Ramos (cell line): ENCODE measurements around the gene MARCHF10.

Source experiments
- in situ Hi-C: fragments of 300-500 bp; cut with MboI; formaldehyde crosslinking; loops from one replicate; pipeline ENCODE4 v1.14.3; 2022; ENCODE audit warnings: low sequenced_read_pairs; ENCODE audit not compliant: unreplicated experiment

MARCHF10 gene

DNA sequence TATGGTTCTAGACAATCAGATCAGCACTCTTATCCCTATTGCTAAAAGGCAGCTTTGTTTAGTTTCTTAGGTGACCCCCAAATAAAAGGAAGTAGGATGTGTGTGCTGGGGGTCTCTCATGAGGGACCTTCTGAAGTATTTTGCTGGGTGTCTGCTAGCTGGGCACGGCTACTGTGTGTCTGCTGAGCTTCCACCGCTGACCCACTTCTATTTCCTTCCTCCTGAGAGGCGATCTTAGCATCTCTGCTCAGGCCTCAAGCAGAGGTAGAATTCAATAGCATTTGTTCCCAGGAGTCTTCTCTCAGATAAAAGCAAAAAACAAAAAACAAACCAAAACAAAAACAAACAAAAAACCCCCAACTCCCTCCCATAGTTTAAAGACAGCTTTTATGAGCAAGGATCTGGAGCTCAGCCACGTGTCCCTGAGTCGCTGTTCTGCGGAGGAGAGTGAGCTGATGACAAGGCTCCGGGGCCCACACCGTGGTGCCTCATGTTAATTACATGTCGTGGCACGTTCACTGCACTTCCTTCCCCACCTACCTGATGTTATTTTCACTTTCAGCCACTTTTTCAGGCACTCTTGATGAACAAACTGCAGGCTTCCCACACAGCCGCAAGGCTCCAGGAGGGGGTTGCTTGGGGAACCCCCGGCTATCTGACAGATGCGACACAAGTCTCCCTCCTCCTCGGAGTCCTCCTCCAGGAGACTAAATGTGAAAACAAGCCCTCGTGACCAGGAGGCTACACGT is 83.5 kb downstream of the MARCHF10 start:
- in situ Hi-C loops = loop anchor here (25.0 kb wide), 1 partner anchor 238 kb away; the partner anchor contains the start of gene TANC2

DNA sequence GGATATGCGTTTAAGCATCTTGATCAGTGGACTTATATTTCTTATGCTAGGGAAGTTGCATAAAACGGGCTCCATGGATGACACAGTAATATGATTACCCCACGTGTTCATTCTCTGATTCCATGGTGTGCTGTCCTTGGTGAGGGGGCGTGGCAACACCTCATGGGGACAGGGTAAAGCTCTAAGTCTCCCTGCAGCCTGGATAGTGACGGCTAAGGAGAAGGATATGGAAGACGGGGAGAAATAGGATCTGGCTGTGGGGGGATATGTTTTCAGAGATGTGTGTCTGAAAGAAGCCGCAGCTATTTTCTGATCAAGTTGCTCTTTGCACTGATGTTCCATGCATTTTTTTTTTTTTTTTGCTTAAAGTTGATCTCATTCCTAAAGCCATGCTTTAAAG is 84.3 kb downstream of the MARCHF10 start:
- in situ Hi-C loops = loop anchor here (25.0 kb wide), 1 partner anchor 238 kb away; the partner anchor contains the start of gene TANC2

- in situ Hi-C loops = loop anchor here (25.0 kb wide), 1 partner anchor 240 kb away; the partner anchor contains the start of gene TANC2
Measured at GRCh38 chr17:62722625-62723024, 85.5 kb downstream of the MARCHF10 start.

DNA sequence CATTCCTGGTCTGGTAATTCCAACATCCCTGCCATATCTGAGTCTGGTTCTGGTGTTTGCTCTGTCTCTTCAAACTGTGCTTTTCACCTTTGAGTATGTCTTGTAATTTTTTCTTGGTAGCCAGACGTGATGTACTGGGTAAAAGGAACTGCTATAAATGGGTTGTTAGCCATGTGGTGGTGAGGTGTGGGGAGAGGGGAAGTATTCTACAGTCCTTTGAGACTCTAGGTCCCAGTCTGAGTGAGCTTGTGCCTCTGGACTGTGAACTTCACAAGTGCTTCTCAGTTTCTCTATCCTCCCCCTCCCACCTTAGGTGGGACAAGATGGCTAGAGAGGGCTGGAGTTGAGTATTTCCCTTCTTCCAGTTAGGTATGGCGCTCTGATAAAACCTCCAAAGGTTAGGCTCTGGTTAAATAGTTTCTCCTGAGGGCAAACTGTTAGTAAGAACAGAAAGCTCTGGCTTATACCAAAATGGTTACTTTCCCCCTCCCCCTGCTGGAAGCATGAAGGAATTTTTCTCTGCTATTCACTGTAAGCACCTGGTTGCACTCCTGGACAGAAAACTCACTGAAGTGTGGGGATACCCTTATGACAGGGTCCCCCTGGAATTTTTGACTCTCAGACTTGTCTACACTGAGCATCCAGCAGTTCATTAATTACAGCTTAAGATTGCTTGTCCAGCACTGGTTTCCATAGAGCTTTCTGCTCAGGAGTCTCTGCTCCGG is 87.8 kb downstream of the MARCHF10 start:
- in situ Hi-C loops = loop anchor here (25.0 kb wide), 1 partner anchor 242 kb away; the partner anchor contains the start of gene TANC2

DNA sequence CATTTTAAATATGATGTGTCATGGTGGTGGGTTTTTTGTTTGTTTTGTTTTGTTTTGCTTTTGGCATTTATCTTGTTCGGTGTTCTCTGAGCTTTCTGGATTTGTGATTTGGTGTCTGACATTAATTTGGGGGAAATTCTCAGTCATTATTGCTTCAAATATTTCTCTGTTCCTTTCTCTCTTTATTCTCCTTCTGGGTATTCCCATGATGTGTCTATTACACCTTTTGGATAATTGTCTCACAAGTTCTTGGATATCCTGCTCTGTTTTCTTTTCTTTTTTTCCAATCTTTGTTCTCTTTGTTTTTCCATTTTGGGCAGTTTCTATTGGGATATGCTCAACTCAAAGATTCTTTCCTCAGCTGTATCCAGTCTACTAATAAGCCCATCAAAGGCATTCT is 88.5 kb downstream of the MARCHF10 start:
- in situ Hi-C loops = loop anchor here (25.0 kb wide), 1 partner anchor 243 kb away; the partner anchor contains the start of gene TANC2

DNA sequence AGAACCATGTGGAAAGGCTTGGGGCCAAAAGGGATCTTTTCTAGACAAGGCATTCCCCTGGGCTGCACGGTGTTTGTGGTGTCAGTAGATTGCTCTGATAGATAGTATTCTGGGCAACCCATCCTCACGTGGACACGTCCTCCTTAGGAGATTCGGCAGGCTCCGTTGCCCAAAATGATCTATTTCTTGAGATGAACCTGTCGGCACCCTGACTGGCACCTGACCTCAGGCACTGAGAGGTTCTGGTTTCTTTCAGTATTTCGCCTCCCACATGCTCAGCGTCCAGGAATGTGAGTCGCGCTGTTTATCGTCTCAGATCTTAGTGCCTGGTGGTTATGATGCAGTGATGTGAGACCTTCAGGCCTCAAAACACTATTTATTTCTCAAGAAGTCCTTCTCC is 89.7 kb downstream of the MARCHF10 start:
- in situ Hi-C loops = loop anchor here (25.0 kb wide), 1 partner anchor 244 kb away; the partner anchor contains the start of gene TANC2

GRCh38 chr17:62717889-62718288 is 90.2 kb downstream of the MARCHF10 start:
- in situ Hi-C loops = loop anchor here (25.0 kb wide), 1 partner anchor 244 kb away; the partner anchor contains the start of gene TANC2

- in situ Hi-C loops = loop anchor here (25.0 kb wide), 1 partner anchor 245 kb away; the partner anchor contains the start of gene TANC2
Measured at GRCh38 chr17:62717589-62717855, 90.6 kb downstream of the MARCHF10 start.

DNA sequence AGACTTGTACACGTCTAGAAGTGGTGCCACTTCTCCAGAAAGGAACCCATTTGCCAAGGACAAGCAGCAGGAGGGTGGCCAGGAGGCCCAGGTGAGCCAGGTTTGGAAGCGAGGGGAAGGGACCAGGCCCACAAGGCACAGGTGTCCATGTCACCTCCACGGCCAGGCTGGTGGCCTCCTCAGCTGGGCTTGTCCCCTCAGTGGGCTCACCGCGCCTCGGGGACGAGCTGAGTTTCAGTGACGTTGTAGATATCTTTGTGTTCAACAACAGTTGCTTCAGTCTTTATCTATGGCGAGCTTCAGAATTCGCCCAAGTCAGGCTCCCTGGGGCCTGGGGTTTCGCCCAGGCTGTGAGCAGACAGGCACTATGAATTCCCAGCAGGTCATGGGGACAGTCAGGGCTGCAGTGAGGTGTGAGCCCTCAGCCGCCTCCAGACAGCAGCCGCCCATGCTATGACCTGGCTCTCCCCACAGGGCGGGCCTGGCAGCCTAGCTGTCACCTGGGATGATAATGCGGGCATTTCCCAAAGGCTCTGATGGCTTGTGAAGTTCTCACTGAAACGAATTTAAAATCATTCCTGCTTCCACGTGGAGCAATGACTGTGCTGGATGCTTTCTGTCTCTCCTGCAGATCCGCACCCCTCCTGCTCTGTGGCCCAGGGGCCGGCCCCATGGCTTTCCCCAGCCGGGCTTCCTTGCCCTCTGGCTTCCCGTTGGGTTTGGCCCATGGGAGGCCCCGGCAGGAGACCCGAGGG is 91.1 kb downstream of the MARCHF10 start:
- in situ Hi-C loops = loop anchor here (25.0 kb wide), 1 partner anchor 245 kb away; the partner anchor contains the start of gene TANC2

DNA sequence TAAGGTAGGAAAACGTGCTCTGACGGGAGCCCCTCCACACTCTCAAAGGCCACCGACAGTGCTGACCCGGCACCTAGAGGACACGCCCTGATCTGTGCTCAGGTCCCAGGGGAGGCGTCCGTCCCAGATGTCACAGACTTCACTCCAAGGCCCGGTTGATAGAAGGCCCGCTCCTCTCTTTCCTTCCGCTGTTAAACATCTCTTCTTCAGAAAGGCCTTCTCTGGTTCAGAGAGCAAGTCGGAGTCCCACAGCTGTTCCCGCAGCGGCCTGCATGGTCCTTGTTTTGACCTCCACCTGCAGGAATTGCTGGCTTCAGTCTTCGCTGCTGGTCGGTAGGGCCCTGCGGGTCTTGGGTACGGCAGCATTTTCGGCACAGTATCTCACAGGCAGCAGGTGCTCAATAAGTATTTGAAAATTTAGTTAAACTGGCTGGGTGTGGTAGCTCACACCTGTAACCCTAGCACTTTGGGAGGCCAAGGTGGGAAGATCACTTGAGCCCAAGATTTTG is 92.2 kb downstream of the MARCHF10 start:
- in situ Hi-C loops = loop anchor here (25.0 kb wide), 1 partner anchor 246 kb away; the partner anchor contains the start of gene TANC2

- in situ Hi-C loops = loop anchor here (25.0 kb wide), 1 partner anchor 248 kb away; the partner anchor contains the start of gene TANC2
Measured at GRCh38 chr17:62714016-62714777, 93.9 kb downstream of the MARCHF10 start.

- in situ Hi-C loops = loop anchor here (25.0 kb wide), 1 partner anchor 249 kb away; the partner anchor contains the start of gene TANC2
Measured at GRCh38 chr17:62713086-62713881, 94.8 kb downstream of the MARCHF10 start.

GRCh38 chr17:62712171-62712581 is 95.9 kb downstream of the MARCHF10 start:
- in situ Hi-C loops = loop anchor here (25.0 kb wide), 1 partner anchor 250 kb away; the partner anchor contains the start of gene TANC2

- in situ Hi-C loops = loop anchor here (25.0 kb wide), 1 partner anchor 254 kb away; the partner anchor contains the start of gene TANC2
Measured at GRCh38 chr17:62708587-62708986, 99.5 kb downstream of the MARCHF10 start.

GRCh38 chr17:62707425-62707739 is 100.7 kb downstream of the MARCHF10 start:
- in situ Hi-C loops = loop anchor here (25.0 kb wide), 1 partner anchor 255 kb away; the partner anchor contains the start of gene TANC2

DNA sequence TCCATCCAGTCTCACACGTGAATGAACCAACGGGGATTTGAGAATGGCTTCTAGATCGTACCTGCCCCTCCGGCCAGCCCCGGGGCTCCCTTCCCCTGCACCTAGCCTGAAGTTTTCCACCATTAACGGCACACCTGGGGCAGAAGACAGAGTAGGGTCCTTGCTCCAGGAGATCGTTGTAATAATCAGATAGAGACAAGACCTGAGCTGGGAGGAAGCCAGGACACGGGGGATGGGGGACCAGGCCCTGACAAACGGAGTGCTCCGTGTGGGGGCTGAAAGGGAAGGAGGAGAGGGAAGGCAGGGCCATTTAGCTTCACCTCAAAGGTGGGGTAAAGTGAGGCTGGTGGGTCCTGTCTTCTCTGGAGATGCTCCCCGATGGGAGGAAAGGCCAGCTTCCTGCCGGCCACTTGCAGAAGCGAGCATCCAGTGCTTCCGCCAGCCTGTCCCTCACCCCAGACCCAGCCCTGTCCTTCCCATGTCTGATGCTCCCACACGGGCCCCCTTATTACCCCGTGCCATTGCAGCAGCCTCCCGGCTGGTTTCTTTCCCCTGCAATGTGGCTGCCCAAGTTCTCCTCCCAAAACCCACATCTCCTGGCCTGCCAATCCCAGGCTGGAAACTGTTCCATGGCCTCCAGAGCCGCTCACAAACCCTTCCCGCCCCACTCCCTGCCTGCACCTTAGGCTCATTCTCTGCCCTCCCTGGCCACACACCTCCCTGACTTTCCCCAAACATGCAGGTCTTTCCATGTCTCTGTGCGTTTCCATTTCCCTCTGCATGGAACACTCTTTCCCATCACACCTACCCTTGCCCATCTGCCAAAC is 101.3 kb downstream of the MARCHF10 start:
- in situ Hi-C loops = loop anchor here (25.0 kb wide), 1 partner anchor 255 kb away; the partner anchor contains the start of gene TANC2
